NCI-H510A treated with DMSO at 0.1 percent for 48 hours (cell line): ENCODE results near the gene SCNN1B.
A peak's percentile ranks its signal among the peaks of the same experiment; 100 is the strongest.
"Not testable (repeated sequence)": the region's sequence is repeated elsewhere in the genome, so short reads cannot be mapped to it uniquely, and the experiment has no call there.

ENCODE experiments used
- DNase-seq: peaks from one replicate; lab custom pipeline; 2025; lab: John Stamatoyannopoulos, UW

Gene SCNN1B, protein sequence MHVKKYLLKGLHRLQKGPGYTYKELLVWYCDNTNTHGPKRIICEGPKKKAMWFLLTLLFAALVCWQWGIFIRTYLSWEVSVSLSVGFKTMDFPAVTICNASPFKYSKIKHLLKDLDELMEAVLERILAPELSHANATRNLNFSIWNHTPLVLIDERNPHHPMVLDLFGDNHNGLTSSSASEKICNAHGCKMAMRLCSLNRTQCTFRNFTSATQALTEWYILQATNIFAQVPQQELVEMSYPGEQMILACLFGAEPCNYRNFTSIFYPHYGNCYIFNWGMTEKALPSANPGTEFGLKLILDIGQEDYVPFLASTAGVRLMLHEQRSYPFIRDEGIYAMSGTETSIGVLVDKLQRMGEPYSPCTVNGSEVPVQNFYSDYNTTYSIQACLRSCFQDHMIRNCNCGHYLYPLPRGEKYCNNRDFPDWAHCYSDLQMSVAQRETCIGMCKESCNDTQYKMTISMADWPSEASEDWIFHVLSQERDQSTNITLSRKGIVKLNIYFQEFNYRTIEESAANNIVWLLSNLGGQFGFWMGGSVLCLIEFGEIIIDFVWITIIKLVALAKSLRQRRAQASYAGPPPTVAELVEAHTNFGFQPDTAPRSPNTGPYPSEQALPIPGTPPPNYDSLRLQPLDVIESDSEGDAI

DNA sequence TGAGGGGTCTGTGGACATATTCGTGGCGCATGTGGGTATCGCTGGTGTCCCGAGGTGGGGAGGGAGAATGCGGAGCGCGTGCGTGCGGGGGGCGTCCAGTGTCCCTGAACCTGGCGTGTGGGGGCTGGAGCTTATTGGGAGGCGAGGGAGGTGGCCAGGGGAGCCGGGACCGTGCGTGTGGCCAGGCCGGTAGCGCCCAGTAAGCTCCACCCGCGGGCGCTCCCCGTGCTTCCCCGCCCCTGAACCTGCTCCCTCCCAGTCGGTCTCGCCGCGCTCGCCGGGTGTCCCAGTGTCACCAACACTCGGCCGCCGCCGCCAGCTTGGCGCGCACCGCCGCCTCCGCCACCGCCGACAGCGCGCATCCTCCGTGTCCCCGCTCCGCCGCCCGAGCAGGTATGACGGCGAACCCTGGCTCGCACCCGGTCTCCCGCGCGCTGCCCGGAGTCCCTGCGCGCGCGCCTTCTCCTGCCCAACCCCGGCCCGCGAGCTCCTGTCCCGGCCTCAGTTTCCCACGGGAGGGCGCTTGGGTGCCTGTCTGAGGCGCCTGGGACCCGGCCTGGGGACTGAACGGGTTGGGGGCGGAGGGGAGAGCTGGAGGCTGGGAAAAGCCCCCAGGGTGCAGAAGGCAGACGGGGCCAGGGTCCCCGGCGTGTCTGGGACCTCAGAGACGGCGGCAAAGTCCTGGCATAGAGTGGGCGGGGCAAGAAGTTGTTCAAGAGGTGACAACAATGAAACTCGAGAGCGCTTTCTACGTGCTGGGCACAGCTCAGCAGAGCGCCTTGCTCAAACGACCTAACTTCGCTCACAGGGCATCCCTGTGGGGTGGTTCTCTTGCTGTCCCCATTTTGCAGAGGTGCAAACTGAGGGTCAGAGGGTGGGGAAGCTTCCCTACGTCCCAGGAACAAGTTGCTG lies at the start of gene SCNN1B:
Gene SCNN1B, plus strand, starts transcription at position 258 of the 912 bp plus-strand sequence. CDS start 46,298 bp downstream, outside the sequence.
- DNase-seq, result peak; percentile 19

DNA sequence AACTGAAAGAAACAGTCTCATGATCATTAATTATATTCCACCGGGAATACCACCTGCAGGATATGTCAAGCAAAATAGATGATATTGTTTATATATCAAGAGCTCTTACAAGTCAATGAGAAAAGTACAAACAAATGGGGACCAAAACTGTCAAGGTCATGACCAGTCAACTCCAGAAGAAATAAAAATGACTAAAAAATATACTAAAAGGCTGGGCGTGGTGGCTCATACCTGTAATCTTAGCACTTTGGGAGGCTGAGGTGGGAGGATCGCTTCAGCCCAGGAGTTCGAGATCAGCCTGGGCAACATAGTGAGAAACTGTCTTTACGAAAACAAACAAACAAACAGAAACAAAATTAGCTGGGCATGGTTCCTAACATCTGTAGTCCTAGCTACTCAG lies 49.8 kb upstream of the SCNN1B start:
- DNase-seq, result no peak

DNA sequence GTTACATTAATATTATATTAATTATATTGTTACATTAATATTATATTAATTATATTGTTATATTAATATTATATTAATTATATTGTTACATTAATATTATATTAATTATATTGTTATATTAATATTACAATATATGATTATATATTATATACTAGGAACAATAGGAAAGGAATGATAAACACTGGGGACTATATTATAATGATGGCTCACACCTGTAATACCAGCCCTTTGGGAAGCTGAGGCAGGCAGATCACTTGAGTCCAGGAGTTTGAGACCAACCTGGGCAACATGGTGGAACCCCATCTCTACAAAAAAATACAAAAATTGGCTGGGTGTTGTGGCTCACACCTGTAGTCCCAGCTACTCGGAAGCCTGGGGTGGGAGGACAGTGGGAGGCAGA lies 48.5 kb upstream of the SCNN1B start:
- DNase-seq, result not testable (repeated sequence)

DNA sequence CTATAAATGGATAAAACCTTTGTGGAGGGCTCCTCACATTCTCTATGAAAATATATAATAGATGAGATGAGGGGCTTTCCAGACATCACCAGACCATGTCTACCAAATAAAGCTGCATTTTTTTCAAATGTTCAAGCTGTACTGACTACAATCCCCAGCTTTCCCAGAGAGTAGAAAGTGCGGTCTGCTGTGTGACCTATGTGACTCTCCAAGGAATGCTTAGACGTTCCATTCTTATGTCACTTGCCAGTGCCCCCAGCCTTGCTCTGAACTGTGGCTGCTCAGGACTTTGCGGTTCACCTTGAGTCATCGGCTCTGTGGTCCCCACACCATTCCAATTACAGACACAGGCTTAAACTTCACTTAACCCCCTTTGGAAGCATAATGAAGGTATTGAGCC lies 47.8 kb upstream of the SCNN1B start:
- no peak for DNase-seq

DNA sequence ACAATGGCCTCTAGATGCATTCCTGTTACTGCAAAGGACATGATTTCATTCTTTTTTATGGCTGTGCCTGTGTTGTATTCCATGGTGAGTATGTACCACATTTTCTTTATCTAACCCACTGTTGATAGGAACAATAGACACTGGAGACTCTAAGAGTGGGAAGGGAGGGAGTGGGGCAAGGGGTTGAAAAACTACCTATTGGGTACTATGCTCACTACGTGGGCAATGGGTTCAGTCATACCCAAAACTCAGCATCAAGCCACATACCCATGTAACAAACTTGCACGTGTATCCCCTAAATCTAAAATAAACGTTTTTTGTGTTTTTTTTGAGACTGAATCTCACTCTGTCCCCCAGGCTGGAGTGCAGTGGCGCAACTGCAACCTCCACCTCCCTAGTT lies 47.1 kb upstream of the SCNN1B start:
- DNase-seq, result no peak

DNA sequence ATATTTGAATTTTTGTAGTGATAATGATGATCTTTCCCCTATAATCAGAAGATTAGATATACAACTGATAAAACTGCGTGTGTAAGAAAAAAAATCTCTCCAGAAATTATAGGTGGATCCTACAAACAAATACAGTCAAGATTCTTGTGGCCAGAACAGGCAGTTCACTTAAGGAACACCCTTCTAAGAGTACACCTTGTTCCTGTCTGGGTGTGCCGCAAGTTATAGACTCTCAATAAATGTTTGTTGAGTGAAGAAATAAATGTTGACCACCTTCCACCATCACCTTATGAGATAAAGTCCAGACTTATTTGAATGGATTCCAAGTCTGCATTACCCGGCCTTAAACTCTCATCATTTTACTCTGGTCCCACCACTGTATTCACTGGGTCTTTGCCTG lies 45.7 kb upstream of the SCNN1B start:
- DNase-seq, result no peak

DNA sequence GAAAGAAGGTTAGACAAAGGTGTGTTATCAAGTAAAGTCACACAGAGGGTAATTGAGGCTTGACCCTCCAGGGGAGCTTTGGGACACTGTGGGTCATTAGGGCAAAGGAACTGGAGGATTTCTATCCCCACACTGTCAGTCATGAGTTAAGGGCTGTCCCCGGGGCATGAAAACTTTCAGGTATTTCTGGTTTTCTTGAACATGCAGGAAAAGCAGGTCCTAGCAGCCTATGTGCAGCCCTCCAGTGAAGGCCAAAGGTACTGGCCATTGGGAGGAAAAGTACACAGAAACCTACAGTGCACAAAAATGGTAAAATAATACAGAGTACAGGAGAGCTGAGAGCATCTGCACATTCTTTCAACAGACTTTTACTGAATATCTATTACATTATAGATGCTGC lies 44.4 kb upstream of the SCNN1B start:
- DNase-seq, result no peak

DNA sequence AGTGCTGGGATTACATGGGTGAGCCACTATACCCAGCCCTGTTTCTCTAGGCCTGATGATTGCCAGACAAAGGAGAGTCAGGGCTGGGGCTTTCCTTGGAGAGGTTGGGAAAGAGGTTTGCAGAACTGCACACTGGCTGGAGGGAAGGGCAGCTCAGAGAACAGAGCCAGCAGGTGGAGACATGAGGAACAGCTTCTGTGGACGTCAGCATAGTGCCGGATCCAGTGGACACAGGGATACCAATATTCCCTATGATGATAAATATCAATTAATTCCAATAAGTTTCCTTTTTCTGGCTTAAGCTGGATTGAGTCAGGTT lies 43.2 kb upstream of the SCNN1B start:
- no peak for DNase-seq

DNA sequence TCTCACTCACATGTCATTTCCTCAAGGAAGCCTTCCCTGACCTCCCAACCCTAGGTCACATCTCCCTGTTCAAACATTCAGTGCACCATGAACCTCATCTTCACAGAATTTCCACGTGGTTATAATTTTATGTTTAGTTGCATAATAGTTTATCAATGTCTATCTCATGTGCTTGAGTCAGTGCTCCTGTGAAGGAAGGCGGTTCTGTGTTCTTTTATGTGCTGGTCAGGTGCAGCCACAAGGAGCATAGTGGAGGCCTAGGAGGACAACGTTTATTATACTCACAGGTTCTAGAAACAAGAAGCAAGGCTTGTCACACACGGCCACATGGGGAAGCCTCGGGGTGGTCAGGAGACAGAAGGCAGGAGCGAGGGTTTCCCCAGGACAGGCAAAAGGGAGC lies 34.5 kb upstream of the SCNN1B start:
- no peak for DNase-seq

DNA sequence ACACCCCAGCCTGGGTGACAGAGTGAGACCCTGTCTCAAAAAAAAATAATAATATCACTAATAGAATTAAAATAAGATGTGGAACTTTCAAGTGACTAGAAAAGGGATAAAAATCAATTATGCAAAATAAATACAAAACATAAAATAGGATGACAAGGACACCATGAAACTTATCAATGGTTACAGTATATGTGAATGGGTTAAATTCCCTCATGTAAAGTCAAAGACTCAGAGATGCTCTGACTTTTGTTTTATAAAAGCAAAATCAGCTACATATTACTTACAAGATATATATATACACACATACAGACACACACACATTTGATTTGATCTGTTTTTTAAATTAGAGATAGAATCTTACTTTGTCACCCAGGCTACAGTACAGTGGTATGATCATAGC lies 33.5 kb upstream of the SCNN1B start:
- no peak for DNase-seq

DNA sequence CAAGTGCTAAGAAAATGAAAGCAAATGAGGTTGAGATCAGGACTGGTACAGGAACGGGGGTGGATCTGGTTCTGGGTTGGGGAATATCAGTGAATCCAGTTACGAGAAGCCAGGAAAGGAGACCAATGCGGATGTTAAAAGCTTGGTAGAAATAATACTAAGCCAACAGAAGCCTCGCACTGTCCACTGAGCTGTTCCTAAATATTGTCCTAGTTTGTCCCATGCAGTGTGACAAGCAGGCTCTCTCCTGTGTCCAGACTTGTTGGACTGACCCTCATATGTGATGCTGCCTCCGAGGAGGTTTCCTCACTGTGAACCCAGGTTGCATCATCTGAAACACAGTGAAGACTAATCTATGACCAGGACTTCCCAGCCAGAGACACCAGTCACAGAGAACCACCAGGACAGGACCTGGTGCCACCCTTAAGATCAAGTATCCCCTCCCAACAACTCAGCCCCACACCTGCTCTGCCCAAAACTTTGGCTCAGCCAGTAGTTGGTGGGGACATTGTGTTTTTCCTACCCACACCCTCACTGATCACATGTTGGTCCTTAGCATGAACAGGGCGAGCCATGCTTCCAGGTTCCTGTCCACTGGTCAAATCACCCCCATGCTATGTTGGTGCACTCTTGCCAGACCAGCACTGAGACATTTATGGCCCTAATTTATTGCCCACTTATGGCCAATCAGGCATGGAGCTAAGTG lies 32.7 kb upstream of the SCNN1B start:
- DNase-seq, result peak; percentile 85

DNA sequence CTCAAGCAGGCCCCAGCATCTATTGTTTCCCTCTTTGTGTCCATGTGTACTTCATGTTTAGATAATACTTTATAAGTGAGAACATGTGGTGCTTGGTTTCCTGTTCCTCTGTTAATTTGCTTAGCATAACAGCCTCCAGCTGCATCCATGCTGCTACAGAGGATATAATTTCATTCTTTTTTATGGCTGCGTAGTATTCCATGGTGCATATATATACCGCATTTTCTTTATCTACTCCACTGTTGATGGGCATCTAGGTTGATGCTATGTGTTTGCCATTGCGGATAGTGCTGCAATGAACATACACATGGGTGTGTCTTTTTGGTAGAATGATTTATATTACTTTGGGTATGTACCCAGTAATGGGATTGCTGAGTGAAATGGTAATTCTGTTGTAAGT lies 31.4 kb upstream of the SCNN1B start:
- DNase-seq, result no peak

DNA sequence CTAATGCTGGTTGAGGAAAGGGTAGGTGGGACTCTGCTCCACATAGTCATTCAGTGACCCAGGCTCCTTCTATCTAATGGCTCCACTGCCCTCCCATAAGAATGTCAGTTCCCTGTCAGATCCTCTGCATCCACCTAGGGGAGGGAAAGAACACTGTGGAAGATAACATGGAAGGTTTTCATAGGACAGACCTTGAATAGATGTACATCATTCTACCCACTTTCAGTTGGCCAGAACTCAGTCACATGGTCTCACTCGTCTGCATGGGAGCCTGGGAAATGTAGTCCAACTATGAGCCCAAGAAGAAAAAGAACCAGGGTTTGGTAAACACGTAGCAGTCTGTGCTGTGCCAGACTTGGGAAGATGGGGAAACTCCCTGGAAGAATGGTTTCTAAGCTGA lies 27.1 kb upstream of the SCNN1B start:
- DNase-seq, result peak; percentile 57

DNA sequence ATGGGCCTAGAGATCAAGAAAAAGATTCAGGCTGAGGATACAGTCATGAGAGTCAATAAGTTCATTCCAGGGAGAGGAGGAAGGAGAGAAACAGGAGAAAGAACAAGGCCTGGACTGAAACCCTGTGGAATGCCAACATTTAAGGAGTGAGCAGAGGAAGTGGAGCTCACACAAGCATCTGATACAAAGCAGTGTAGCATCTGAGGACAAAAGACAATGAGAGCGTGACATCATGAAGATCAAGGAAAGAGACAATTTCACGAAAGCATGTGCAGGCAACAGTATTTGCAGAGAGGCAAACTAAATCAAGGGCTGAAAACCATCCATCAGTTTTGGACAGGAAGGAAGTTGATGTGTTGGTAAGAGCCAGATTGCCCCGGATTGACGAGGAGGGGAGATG lies 25.3 kb upstream of the SCNN1B start:
- no peak for DNase-seq

DNA sequence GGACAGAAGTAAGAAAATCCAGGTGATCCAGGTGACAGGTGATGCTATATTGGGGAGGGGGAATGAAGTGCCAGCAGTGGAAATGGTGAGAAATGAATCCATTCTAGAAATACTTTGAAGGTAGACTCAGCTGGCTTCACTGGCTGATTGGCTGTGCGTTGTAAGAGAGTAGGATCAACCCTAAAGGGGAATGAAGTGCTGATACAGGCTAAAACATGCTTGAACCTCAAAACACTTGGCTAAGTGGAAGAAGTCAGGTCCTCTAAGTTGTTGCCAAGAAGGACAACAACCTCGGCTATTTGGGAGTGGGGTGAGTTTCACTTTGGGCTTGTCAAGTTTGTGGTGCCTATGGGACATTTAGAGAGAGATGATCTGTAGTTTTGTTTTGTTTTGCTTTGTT lies 24.1 kb upstream of the SCNN1B start:
- no peak for DNase-seq

DNA sequence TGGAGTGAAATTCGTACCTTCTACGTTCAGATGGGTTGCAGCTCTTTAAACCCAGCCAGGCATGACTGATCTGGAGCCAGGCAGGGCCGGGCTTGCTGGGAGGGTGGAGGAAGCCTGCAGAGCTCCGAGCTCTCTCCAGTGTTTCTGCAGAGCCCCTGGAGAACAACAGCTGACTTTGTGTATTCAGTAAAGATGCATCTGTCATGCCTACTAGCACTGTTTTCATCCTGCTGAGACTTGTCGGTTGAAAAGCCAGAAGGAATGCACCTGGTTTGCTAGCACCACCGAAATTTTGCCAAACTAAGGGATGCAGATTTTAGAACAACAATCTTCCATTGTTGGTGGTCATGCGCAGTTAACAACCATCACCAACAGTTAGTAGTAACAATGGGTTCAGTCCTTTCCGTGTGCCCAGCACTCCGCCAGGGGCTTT lies 22.4 kb upstream of the SCNN1B start:
- DNase-seq, result peak; percentile 97

DNA sequence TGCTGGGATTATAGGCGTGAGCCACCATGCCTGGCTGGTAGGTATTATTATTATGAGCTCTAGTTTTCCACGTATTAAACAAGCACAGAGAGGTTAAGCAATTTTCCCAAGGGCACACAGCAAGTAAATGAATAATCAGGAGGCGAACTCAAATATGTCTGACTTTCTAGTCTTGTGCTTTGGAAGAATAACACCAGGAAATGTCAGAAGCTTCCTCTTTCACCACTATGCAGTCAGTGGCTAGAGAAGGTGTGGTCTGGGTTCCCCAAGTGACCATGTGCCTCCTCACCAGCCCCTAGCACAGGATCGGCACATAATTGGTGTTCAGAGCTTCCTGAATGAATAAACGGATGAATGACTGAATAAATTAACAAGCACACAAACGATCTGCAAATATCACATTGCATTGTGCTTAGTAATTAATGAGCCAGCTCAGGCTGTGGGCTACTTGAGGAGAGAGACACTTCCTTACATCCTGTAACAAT lies 21.6 kb upstream of the SCNN1B start:
- DNase-seq, result peak; percentile 30

DNA sequence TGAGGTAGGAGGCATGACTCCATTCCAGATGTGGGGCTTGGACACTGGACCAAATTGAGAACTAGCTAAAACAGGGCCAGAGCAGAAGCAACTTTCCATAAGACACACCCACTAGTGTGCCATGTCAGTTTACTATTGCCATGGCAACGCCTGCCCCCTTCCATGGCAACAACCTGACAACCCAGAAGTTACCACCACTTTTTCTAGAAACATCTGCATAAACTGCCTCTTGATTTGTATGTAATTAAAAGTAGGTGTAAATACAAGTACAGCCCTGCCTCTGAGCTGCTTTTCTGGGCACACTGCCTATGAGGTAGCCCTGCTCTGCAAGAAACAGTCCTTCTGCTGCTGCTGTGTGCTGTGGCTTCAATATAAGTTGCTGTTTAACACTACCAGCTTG lies 19.5 kb upstream of the SCNN1B start:
- DNase-seq, result no peak

DNA sequence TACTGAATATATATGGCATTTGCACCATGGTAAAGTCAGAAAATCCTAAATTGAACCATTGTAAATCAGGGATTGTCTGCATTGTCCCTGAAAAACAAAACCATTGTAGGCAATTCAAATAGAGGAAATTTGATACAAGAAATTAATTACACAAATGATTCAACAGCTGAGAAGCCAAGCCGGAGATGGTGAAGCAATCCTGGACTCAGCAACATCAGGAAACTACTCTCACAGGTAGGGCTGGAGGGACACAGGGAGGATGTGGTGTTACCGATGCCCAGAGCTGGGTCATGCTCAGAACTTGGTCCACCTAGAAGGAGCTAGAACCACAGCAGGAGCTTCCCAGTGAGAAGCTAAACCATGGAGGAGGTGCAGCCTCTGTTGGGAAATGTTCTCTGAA lies 18.5 kb upstream of the SCNN1B start:
- no peak for DNase-seq

DNA sequence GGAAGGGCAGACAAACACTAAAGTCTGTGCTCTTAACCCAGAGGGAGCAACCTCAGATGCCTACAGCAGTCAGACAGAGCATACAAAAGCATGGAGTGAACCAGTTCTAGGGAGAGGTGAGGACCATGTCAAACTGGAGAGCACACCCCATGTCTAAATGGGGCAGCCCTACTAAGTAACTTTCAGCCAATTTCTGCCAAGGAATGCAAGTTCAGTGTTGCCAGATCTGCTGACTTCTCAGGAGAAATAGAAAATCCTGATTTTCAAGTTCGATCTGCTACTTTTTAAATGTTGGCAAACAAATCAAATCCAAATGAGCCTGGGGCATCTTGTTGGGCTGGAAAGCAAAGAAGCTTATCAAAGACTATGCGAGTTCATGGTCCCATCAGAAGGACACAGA lies 17.5 kb upstream of the SCNN1B start:
- no peak for DNase-seq

DNA sequence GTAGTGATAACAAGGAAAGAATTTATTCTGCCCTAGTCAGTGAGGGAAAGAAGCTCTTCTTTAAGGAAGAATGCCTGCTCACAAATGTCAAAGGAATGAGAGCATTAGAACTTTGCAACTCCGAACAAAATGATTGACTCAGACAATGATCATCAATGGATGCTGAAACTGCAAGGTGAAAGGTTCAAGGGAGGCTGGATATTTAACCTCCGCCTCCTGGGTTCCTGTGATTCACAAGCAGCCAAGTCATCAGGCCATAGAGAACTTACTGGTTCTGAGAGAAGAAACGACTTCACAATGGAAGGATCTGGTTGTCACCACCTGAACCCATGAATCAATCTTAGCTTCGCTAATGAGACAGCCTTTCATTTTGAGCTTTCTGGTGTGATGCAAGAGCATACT lies 16.0 kb upstream of the SCNN1B start:
- no peak for DNase-seq

DNA sequence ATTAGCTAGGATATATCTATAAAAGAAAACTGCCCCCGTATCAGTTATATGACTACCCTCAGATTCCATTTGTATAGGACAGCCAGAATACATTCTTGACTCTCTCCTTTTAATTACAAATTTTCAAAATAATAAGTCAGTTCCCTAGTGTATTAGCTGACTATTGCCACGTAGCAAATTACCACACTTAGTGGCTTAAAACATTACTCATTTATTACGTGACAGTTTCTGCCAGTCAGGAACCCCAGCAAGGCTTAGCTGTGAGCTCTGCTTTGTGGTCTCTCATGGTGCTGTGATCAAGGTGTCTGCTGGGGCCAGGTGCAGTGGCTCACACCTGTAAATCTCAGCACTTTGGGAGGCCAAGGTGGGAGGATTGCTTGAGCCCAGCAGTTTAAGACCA lies 13.9 kb upstream of the SCNN1B start:
- DNase-seq, result no peak
